Left cardiac atrium (tissue), 4 donors: ENCODE data around the gene CDK5RAP2. TPM values are rescaled to one million over a fixed set of nuclear protein-coding genes. Genes with fewer than 3 reads are reported as not detected.

Source experiments
- ATAC-seq, 2 donors: fragments of 200-7000 bp; cut with Tn5 transposase; one replicate each; pipeline ENCODE4 v1.9.1; 2020; ENCODE audit warnings: mild to moderate bottlenecking in 2 of 2, moderate library complexity in 2 of 2
- DNase-seq: peaks from one replicate; pipeline ENCODE4 v3.0.0-alpha.2; 2020
- intact Hi-C, 2 donors: fragments of 100-400 bp; cut with DNase I; formaldehyde crosslinking; loops; one replicate each; pipeline versions ENCODE4 v1.14.1 to v1.15.1; 2022 to 2023
- total RNA-seq, 2 donors: library from RNA; stranded (reverse); fragmentation: NEBNext Ultra II Directional; extraction: Animal tissue kit (Norgen Biotek cat#: 25700); gene quantifications; one replicate each; pipeline ENCODE4 v1.2.1, GENCODE V29; 2021
- donor health status: DM: no; HTN: yes; CAD: no.
- donor health status: DM: no; HTN: yes; CAD: no; lungs with severe emphysema.
- donor health status: DM: yes; HTN: yes; CAD: no.
- donor health status: Dilated cardiomyopathy.

CDK5RAP2 gene
- total RNA-seq, 2 donors from 2014 or later, result 48.0 to 49.0 TPM

GRCh38 chr9:120348951-120349429, 231.0 kb downstream of the CDK5RAP2 start:
- ATAC-seq (peak; percentile 67 to 75), DNase-seq (peak; percentile 30)
- intact Hi-C loops, result loop anchor here (2.0 to 10.0 kb wide), 2 partner anchors 792 to 794 kb away; no protein-coding TSS in a partner anchor

GRCh38 chr9:120345379-120345778, 234.6 kb downstream of the CDK5RAP2 start:
- ATAC-seq, result no peak
- no peak for DNase-seq
- intact Hi-C loops, result loop anchor here in 1 of 2 donors (10.0 kb wide), 1 partner anchor 791 kb away; no protein-coding TSS in a partner anchor

- DNase-seq (no peak), ATAC-seq (peak in 1 of 2 donors; percentile 88)
- intact Hi-C loops, result loop anchor here in 1 of 2 donors (10.0 kb wide), 1 partner anchor 789 kb away; no protein-coding TSS in a partner anchor
Measured at GRCh38 chr9:120344230-120344629, 235.7 kb downstream of the CDK5RAP2 start.

- ATAC-seq, result no peak
- intact Hi-C loops, result loop anchor here in 1 of 2 donors (10.0 kb wide), 1 partner anchor 789 kb away; no protein-coding TSS in a partner anchor
Measured at GRCh38 chr9:120343416-120343815, 236.6 kb downstream of the CDK5RAP2 start.

More at GRCh38 chr9:120343416-120343815, 236.6 kb downstream of the CDK5RAP2 start:
- DNase-seq, result no peak

Other genes with a start within 250 kb of the CDK5RAP2 start
- gene MEGF9, start 134.3 kb upstream of the CDK5RAP2 start, total RNA-seq, result 10 to 100 TPM; 17.4 to 20.2 TPM
- 10 to 100 TPM; 44.6 to 45.5 TPM for gene FBXW2, start 213.2 kb upstream of the CDK5RAP2 start, total RNA-seq